Subcutaneous adipose tissue (tissue), 4 donors: ENCODE data around the gene PCGF1. TPM values are rescaled to one million over a fixed set of nuclear protein-coding genes. Genes with fewer than 3 reads are reported as not detected.

Experiments used
- CTCF ChIP-seq: fragments of 450-650 bp; IDR thresholded peaks from one replicate; pipeline ENCODE4 v1.5.1; 2016; ENCODE audit warnings: low read depth, mild to moderate bottlenecking, control low read depth, antibody characterized with exemption, moderate library complexity
- total RNA-seq, 4 donors: library from RNA; depleted of rRNA; stranded (reverse); fragments of >200 nt; gene quantifications; one replicate each; pipeline ENCODE4 v1.1.0, GENCODE V29; 2016

PCGF1 gene
- total RNA-seq, 4 donors from 2014 or later, result 6.4 to 17.8 (median 10.8) TPM

GRCh38 chr2:74457129-74457548, 50.4 kb downstream of the PCGF1 start:
- no peak for TF ChIP-seq CTCF

Other genes with a start within 250 kb of the PCGF1 start
- 1 to 10 TPM; 2.2 to 8.7 (median 5.1) TPM for gene SLC4A5, start 164.3 kb downstream of the PCGF1 start, total RNA-seq
- 100 to 1,000 TPM in 2 of 4 donors, 10 to 100 TPM in 2; 78.7 to 131 (median 100) TPM for gene DCTN1, start 127.4 kb downstream of the PCGF1 start, total RNA-seq
- gene C2orf81, start 86.1 kb downstream of the PCGF1 start, total RNA-seq, result 1 to 10 TPM in 1 of 4 donors, under 1 TPM in 1, not detected in 2; 0.88 to 1.4 TPM
- 1 to 10 TPM; 2.1 to 8.1 (median 5.8) TPM for gene WDR54, start 86.0 kb downstream of the PCGF1 start, total RNA-seq
- gene RTKN, start 65.8 kb downstream of the PCGF1 start, total RNA-seq, result 10 to 100 TPM in 1 of 4 donors, 1 to 10 TPM in 3; 1.8 to 11.2 (median 8.2) TPM
- gene INO80B, start 52.6 kb downstream of the PCGF1 start, total RNA-seq, result 10 to 100 TPM in 2 of 4 donors, 1 to 10 TPM in 1, under 1 TPM in 1; 0.65 to 29.4 (median 12.4) TPM
- 10 to 100 TPM; 18.9 to 55.3 (median 47.8) TPM for gene WBP1, start 49.3 kb downstream of the PCGF1 start, total RNA-seq
- 10 to 100 TPM; 16.5 to 41.3 (median 29.0) TPM for gene MOGS, start 42.3 kb downstream of the PCGF1 start, total RNA-seq
- 10 to 100 TPM; 31.3 to 41.8 (median 33.5) TPM for gene MRPL53, start 35.0 kb downstream of the PCGF1 start, total RNA-seq
- 10 to 100 TPM; 10.4 to 30.0 (median 16.8) TPM for gene CCDC142, start 24.7 kb downstream of the PCGF1 start, total RNA-seq
- 10 to 100 TPM; 13.0 to 34.9 (median 25.5) TPM for gene TTC31, start 24.6 kb downstream of the PCGF1 start, total RNA-seq
- gene LBX2, start 8.1 kb downstream of the PCGF1 start, total RNA-seq, result 1 to 10 TPM in 3 of 4 donors, not detected in 1; 2.9 to 4.4 (median 4.1) TPM
- gene TLX2, start 6.8 kb upstream of the PCGF1 start, total RNA-seq, result not detected
- not detected for gene DQX1, start 18.5 kb upstream of the PCGF1 start, total RNA-seq
- 100 to 1,000 TPM in 3 of 4 donors, 10 to 100 TPM in 1; 96.9 to 109 (median 102) TPM for gene AUP1, start 22.0 kb upstream of the PCGF1 start, total RNA-seq
- gene HTRA2, start 22.2 kb upstream of the PCGF1 start, total RNA-seq, result 10 to 100 TPM; 15.2 to 43.8 (median 42.9) TPM
- gene LOXL3, start 46.2 kb upstream of the PCGF1 start, total RNA-seq, result 10 to 100 TPM in 2 of 4 donors, 1 to 10 TPM in 2; 5.2 to 22.4 (median 9.2) TPM
- 10 to 100 TPM; 11.1 to 50.2 (median 42.7) TPM for gene DOK1, start 47.0 kb upstream of the PCGF1 start, total RNA-seq
- gene M1AP, start 140.6 kb upstream of the PCGF1 start, total RNA-seq, result 1 to 10 TPM in 3 of 4 donors, under 1 TPM in 1; 0.33 to 3.9 (median 2.0) TPM
- gene SEMA4F, start 146.6 kb upstream of the PCGF1 start, total RNA-seq, result 1 to 10 TPM; 3.4 to 8.5 (median 3.6) TPM